HEK293 (cell line): ENCODE results near the gene RELCH.

Source experiments
- CTCF ChIP-seq: fragments of 450-650 bp; formaldehyde crosslinking; IDR thresholded peaks from 2 replicates; pipeline ENCODE4 v1.5.1; 2016; ENCODE audit warnings: missing biosample characterization, missing genetic modification characterization
- HOXA7 ChIP-seq: sonication (generic); formaldehyde crosslinking; IDR thresholded peaks from 2 replicates; pipeline ENCODE4 v1.8.1; 2022; ENCODE audit warnings: missing genetic modification reagents, borderline replicate concordance
- HOXC10 ChIP-seq: sonication (generic); formaldehyde crosslinking; IDR thresholded peaks from 2 replicates; pipeline ENCODE4 v1.8.1; 2023; ENCODE audit warnings: mild to moderate bottlenecking, missing genetic modification reagents
- ZBTB11 ChIP-seq: fragments of 450-650 bp; formaldehyde crosslinking; conservative IDR thresholded peaks from 2 replicates; pipeline ENCODE4 v1.5.1; 2016; ENCODE audit warnings: low read depth, missing biosample characterization, missing genetic modification characterization
- ZBTB49 ChIP-seq: fragments of 450-650 bp; formaldehyde crosslinking; IDR thresholded peaks from 2 replicates; pipeline ENCODE4 v1.5.1; 2016; ENCODE audit warnings: missing biosample characterization, missing genetic modification characterization, low read depth
- ZBTB7A ChIP-seq: fragments of 450-650 bp; formaldehyde crosslinking; IDR thresholded peaks from 2 replicates; pipeline ENCODE4 v1.5.1; 2016; ENCODE audit warnings: low read depth, missing biosample characterization, missing genetic modification characterization
- ZNF2 ChIP-seq: fragments of 450-650 bp; formaldehyde crosslinking; IDR thresholded peaks from 2 replicates; pipeline ENCODE4 v1.5.1; 2016; ENCODE audit warnings: missing biosample characterization, missing genetic modification characterization
- TF ChIP-seq, protein P1 (sequence below): fragments of 450-650 bp; formaldehyde crosslinking; optimal IDR thresholded peaks from 2 replicates; pipeline ENCODE3; 2016; ENCODE audit warnings: missing biosample characterization, mild to moderate bottlenecking, missing genetic modification characterization
- TF ChIP-seq, protein P2 (sequence below): fragments of 450-650 bp; formaldehyde crosslinking; IDR thresholded peaks from 2 replicates; pipeline ENCODE4 v1.5.1; 2016; ENCODE audit warnings: missing biosample characterization, missing genetic modification characterization
- TF ChIP-seq, protein P3 (sequence below): fragments of 450-650 bp; formaldehyde crosslinking; IDR thresholded peaks from 2 replicates; pipeline ENCODE4 v1.5.1; 2016; ENCODE audit warnings: missing biosample characterization, missing genetic modification characterization

GRCh38 chr18:62236252-62236651 is 49.2 kb downstream of the RELCH start:
- TF ChIP-seq HOXA7 (no peak), ZNF2 (tag by site-specific recombination) (no peak), CTCF (tag by site-specific recombination) (no peak), ZBTB7A (tag by site-specific recombination) (no peak), ZBTB49 (tag by site-specific recombination) (no peak), ZBTB11 (tag by site-specific recombination) (no peak), HOXC10 (no peak)
- TF ChIP-seq, protein P1, sequence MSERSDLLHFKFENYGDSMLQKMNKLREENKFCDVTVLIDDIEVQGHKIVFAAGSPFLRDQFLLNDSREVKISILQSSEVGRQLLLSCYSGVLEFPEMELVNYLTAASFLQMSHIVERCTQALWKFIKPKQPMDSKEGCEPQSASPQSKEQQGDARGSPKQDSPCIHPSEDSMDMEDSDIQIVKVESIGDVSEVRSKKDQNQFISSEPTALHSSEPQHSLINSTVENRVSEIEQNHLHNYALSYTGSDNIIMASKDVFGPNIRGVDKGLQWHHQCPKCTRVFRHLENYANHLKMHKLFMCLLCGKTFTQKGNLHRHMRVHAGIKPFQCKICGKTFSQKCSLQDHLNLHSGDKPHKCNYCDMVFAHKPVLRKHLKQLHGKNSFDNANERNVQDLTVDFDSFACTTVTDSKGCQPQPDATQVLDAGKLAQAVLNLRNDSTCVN: no peak
- TF ChIP-seq, protein P2, sequence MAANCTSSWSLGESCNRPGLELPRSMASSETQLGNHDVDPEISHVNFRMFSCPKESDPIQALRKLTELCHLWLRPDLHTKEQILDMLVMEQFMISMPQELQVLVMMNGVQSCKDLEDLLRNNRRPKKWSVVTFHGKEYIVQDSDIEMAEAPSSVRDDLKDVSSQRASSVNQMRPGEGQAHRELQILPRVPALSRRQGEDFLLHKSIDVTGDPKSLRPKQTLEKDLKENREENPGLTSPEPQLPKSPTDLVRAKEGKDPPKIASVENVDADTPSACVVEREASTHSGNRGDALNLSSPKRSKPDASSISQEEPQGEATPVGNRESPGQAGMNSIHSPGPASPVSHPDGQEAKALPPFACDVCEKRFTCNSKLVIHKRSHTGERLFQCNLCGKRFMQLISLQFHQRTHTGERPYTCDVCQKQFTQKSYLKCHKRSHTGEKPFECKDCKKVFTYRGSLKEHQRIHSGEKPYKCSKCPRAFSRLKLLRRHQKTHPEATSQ (tag by site-specific recombination): no peak
- TF ChIP-seq, protein P3, sequence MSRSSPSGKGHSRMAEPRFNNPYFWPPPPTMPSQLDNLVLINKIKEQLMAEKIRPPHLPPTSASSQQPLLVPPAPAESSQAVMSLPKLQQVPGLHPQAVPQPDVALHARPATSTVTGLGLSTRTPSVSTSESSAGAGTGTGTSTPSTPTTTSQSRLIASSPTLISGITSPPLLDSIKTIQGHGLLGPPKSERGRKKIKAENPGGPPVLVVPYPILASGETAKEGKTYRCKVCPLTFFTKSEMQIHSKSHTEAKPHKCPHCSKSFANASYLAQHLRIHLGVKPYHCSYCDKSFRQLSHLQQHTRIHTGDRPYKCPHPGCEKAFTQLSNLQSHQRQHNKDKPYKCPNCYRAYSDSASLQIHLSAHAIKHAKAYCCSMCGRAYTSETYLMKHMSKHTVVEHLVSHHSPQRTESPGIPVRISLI (tag by site-specific recombination): no peak
